Mesothelial cell of epicardium (in vitro differentiated cells): Measurements from ENCODE around the gene MITF. TPM values are rescaled to one million over a fixed set of nuclear protein-coding genes. Genes with fewer than 3 reads are reported as not detected.

Experiments used
- DNase-seq, 2 experiments: peaks; one replicate each; pipeline ENCODE4 v3.0.0; 2021; ENCODE audit warnings: low spot score in 2 of 2; ENCODE audit not compliant: unreplicated experiment in 2 of 2
- H3K27ac Mint-ChIP-seq: 2 replicates; pipeline ENCODE4 v1.8.0; 2021; ENCODE audit warnings: mixed read lengths
- H3K27me3 Mint-ChIP-seq: 2 replicates; pipeline ENCODE4 v1.8.0; 2021; ENCODE audit warnings: low read depth, mixed read lengths
- H3K36me3 Mint-ChIP-seq: 2 replicates; pipeline ENCODE4 v1.8.0; 2021; ENCODE audit warnings: mixed read lengths
- H3K4me1 Mint-ChIP-seq: 2 replicates; pipeline ENCODE4 v1.8.0; 2021; ENCODE audit warnings: mixed read lengths
- H3K4me3 Mint-ChIP-seq: 2 replicates; pipeline ENCODE4 v1.8.0; 2021; ENCODE audit warnings: mild to moderate bottlenecking, moderate library complexity, mixed read lengths
- H3K9me3 Mint-ChIP-seq: 2 replicates; pipeline ENCODE4 v1.8.0; 2021; ENCODE audit warnings: mixed read lengths
- CTCF ChIP-seq: fragments of 200-600 bp; sonication (generic); IDR thresholded peaks from one replicate; pipeline ENCODE4 v1.5.0; 2021; ENCODE audit warnings: antibody characterized with exemption; ENCODE audit not compliant: unreplicated experiment
- total RNA-seq: library from RNA; stranded (reverse); gene quantifications from 3 replicates; pipeline ENCODE4 v1.2.1, GENCODE V29; 2021

Gene MITF
- total RNA-seq, 1 donor from 2014 or later, result 7.0 TPM

DNA sequence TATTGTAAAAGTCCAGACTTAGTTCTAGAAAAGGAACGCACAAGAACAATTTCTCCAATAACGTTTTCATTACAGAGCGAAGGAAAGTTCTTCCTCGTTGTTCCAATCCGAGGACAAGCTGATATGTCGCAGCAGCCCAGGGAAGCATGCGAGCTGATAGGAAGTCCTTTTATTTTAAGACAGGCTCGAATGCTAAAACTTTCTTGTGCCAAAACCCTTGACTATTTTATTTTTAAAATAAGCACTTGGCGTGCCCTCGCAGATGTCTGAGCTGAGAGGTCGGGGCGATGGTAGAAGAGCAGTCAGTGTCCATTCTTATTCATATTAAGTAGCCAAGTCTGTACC, 433 bp upstream of the MITF start:
- DNase-seq, result no peak
- Mint-ChIP-seq H3K36me3 (no peaks in the 10 kb centered on the region), H3K4me3 (peak overlapping the region; percentile 82), H3K27me3 (peaks cover 43% of the 10 kb centered on the region), H3K27ac (peak overlapping the region; percentile 39), H3K9me3 (no peaks in the 10 kb centered on the region), H3K4me1 (peaks cover 35% of the 10 kb centered on the region)
- TF ChIP-seq CTCF, result no peak

DNA sequence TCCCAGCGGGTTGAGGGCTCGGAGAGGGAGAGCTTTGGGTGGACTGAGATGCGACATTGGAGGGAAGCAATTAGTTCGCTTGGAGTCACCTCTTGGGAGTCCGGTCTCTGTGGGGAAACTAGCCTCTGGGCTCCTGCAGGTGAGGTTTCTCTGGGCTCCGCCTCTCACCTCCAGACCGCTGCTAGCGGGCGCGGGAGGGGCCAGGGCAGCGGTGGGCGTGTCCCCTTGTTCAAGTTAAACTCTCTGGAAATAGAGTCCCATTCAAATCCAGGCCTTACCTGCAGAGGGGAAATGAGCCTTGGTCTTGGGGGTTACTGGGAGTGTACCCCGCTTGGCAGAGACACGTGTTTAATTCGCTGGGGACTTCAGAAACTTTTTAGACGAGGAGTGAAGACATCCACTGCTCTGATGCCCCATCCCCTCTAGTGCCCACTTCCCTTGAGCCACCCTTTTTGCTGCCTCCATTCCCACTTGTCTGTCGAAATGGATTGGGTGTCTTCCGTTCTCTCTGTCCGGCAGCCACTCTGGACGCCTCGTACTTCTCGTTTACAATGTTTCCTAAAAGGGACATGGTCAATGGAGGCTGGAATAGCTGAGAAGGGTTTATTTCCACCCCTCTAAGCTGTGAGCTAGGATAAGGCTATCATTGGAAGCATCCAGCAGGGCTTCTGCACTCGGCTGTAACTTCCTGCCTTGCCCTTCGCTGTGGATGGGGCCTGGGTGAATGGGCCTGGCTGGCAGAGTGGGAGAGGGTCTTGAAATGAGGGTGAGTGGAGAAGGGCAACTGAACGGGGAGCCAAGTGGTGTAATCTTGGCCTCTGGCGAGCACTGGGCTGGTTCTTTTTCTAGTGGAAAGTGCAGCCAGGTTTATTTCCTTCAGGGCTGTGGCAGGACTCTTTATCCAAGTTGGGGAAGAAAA, 1.1 kb downstream of the MITF start:
- no peak for TF ChIP-seq CTCF
- Mint-ChIP-seq H3K27ac (no peak overlapping the region), H3K9me3 (no peaks in the 10 kb centered on the region), H3K4me1 (peaks cover 35% of the 10 kb centered on the region), H3K4me3 (peak overlapping the region; percentile 83), H3K27me3 (peaks cover 31% of the 10 kb centered on the region), H3K36me3 (no peaks in the 10 kb centered on the region)
- DNase-seq, result peak in 1 of 2 experiments; percentile 54

DNA sequence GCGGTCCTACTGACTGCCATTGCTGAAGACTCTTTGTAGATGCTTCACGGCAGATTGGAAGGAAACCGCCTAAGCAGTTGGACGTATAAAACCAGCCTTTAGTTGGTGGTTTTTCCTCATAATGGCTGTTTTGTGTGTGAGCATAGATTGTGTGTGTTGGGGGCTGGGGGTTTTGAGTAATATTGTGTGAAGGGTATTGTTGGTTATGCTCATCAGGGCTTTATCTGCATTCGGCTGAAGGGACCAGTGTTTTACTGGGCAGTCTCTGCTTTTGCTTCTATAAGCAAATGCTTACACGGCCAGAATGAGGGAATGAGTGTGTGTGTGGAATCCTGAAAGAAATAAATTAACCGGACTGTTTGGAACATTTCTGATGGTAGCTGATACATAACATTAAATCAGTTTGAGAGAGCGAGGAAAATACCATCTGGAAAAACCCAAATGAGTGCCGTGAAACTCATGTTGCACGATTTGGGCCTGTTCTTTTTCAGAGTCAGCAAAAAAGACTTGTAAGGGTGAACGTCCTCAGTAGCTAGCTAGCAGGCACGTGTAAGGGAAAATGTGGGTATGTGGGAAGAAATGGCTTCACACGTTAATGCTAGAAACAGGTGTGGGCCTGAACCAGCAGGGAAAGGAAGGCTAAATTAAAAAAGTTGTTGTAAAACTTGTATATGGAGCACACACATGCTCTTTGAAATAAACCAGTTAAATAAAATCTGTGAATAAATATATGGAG, 1.9 kb downstream of the MITF start:
- no peak for TF ChIP-seq CTCF
- Mint-ChIP-seq H3K27ac (no peak overlapping the region), H3K4me3 (peak overlapping the region; percentile 83), H3K9me3 (no peaks in the 10 kb centered on the region), H3K36me3 (no peaks in the 10 kb centered on the region), H3K27me3 (peaks cover 24% of the 10 kb centered on the region), H3K4me1 (peaks cover 35% of the 10 kb centered on the region)
- no peak for DNase-seq

DNA sequence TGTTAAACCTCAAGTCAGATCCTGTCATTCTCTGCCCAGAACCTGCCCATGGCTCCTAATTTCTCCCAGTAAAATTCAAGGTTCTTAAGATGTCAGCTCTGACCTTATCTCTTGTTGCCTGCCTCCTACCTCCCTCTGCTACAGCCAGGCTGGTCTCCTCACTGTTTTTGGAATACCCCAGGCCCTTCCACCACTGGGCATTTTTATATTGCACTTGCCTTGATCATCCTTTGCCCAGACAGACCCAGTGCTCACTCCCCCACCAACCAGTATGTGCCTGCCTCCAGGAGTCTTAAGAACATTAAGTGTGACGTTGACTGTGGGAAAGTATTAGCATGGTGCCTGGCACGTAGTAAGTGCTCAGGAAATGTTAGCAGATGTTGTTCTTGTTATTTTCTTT, 3.1 kb downstream of the MITF start:
- Mint-ChIP-seq H3K36me3 (no peaks in the 10 kb centered on the region), H3K4me3 (no peak overlapping the region), H3K9me3 (no peaks in the 10 kb centered on the region), H3K27me3 (peaks cover 15% of the 10 kb centered on the region), H3K4me1 (peaks cover 28% of the 10 kb centered on the region), H3K27ac (no peak overlapping the region)
- no peak for TF ChIP-seq CTCF
- DNase-seq, result no peak

GRCh38 chr3:69743975-69744906, 5.0 kb downstream of the MITF start:
- Mint-ChIP-seq H3K4me3 (no peak overlapping the region), H3K27ac (no peak overlapping the region), H3K27me3 (peaks cover 15% of the 10 kb centered on the region), H3K4me1 (peaks cover 14% of the 10 kb centered on the region), H3K36me3 (no peaks in the 10 kb centered on the region), H3K9me3 (no peaks in the 10 kb centered on the region)
- DNase-seq, result no peak
- TF ChIP-seq CTCF, result no peak
